ENCODE data around the gene MARS1.
"Not testable (repeated sequence)": the region's sequence is repeated elsewhere in the genome, so short reads cannot be mapped to it uniquely, and the experiment has no call there.

The MARS1 gene

DNA sequence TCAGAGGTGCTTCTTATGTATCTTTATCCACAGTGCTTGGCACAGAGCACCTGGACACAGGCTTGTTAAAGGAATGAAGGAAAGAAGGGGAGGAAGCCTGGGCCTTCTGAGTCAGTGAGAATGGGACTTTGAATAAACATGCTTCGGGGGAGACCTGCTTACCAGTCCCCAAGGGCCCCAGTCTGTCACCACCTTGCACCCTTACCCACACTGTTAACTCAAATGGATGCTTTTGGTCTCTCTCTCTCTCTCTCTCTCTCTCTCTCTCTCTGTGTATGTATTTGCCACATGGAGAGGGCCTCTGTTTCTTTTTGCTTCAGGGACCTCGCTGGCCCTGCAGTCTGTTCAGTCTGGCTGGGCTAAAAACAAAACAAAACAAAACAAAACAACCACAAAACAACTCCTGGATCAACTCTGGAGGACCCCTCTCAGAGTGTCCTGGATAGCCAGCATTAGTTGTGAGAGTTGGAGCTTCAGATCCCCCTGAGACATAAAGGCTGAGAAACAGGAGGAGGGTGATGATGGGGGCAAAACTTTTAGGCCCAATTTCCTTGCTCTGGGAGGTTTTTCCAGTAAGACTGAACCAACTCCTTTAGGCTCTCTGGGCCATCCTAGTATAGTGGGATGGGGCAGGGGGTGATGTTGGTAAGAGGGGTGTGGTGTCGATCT lies 63.9 kb downstream of the MARS1 start:
- no peak for DNase-seq (ENCODE audit: low spot score)

DNA sequence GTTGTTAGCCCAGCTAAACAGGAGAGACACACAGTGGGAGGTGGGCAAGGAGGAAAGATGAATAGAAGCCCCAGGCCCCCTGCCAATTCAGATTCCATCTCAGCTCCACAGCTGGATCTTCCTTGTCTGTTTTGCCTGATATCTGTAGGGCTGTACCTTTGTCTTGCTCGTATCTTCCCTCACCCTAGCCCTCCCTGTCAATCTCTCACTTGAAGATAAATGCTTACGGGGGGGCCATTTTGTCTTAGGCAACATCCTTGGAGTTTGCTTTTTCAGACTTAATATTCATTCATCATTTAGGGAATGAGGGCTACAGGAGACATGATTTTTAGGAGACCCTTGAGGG lies 64.4 kb downstream of the MARS1 start:
- DNase-seq (ENCODE audit: low spot score): no peak

DNA sequence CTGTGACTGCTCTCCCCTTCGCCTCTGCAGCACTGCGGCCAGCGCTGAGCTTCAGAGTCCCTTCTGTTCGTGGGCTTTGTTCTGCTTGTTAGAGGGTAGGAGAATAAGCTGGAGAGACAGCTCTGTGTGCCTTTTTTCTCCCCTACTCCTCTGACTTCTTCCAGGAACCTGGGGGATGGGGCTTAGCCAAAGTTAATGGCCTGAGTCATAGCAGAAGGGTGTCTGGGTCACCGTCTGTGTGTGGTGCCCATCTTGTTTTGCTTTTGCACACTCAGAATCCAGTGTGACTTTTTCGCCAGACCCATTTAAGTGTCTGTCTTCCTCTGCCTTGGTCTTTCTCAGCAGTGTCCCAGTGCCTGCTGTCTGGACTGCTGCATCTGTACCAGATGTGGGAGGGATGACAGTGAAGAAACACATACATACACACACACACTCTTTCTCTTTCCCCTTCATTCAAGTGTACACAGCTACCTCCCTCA lies 65.0 kb downstream of the MARS1 start:
- no peak for DNase-seq (ENCODE audit: low spot score)

DNA sequence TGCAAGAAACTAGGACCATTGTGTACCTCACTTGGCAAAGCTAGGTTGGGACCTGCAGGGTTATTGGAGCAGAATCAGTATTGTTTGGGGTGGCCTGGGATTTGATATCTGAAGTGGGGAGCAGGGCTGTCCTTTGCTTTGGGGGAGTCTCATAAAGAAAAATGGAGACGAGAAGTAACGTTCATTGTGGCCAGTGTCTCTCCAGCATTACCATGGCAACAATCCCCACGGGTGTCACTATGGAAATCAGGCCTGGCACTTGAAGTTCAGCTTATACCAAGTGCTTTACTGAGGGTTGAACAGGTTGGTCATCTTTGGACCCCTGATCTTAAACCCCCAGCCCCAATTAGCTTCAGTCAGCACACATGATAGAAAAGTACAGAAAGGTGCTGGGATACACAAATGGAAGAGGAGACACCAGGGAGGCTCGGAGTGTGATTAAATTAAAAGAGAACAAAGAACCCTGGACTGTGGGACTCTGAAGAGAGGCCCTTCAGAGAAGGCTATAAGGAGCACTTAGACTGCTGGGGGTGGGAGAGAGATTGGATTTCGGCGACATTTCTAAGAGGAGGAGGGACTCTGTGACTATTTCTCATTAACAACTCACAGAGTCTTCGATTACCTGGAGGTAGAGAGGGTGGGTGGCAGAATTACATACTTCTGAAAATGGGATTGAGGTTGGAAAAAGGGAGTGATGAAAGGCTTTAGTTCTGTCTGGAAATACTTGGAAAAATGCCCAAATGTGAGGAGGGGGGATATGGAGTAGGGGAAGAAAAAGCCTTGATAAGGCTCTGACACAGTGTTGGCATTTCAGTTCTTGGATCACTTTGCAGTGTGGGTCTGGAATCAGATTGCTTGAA lies 65.7 kb downstream of the MARS1 start:
- DNase-seq (ENCODE audit: low spot score): no peak

DNA sequence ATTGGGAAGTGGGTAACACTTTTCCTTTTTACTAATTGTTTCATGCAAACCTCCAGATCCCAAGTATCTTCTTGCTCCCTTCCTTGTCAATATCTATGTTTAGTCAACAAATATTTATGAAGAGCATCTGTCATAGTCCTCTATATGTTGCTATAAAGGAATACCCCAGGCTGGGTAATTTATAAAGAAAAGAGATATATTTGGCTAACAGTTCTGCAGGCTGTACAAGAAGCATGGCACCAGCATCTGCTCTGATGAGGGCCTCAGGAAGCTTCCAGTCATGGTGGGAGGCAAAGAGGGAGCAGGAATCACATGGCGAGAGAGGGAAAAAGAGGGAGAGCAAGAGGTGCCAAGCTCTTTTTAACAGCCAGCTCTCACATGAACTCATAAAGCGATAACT lies 66.6 kb downstream of the MARS1 start:
- DNase-seq (ENCODE audit: low spot score): no peak

DNA sequence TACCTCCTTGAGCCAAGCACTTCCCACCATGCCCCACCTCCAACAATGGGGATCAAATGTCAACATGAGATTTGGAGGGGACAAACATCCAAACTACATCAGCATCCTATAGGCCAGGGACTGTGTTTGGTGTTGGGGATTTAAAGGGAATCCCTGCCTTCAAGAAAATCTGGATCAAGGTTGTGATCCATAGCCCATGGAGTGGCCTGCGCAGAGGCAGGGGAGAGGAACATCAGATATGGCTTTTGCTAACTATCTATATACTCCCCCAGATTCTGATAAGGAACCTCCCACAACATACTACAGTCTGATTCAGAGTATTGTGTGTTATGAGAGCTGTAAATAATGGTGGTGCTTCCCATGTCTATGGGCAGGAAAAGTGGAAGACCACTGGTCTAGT lies 67.0 kb downstream of the MARS1 start:
- DNase-seq (ENCODE audit: low spot score): no peak

DNA sequence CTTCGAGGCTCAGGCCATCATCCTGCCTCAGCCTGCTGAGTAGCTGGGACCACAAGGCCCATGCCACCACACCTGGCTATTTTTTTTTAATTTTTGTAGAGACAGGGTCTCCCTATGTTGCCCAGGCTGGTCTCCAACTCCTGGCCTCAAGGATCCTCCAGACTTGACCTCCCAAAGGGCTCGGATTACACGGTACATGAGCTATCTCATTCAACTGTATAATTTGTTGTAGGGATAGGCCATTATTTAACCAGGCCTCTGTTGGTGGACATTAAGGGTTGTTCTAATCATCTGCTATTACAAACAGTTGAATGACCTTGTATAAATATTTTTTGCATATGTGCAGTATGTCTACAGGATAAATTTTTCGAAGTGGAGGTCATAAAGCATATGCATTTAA lies 71.0 kb downstream of the MARS1 start:
- DNase-seq (ENCODE audit: low spot score): no peak

DNA sequence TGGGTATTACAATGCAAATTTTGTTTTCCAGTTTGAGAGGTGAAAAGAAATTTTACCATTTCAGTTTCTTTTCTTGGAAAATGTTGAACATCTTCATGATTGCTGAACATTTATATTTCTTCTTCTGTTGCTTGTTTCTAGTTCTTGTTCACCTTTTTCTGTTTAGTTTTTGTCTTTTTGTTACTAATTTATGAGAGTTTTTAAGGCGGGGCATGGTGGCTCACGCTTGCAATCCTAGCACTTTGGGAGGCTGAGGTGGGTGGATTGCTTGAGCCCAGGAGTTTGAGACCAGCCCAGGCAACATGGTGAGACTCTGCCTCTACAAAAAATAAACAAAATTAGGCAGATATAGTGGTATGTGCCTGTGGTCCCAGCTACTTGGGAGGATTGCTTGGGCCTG lies 72.6 kb downstream of the MARS1 start:
- DNase-seq (ENCODE audit: low spot score): no peak

DNA sequence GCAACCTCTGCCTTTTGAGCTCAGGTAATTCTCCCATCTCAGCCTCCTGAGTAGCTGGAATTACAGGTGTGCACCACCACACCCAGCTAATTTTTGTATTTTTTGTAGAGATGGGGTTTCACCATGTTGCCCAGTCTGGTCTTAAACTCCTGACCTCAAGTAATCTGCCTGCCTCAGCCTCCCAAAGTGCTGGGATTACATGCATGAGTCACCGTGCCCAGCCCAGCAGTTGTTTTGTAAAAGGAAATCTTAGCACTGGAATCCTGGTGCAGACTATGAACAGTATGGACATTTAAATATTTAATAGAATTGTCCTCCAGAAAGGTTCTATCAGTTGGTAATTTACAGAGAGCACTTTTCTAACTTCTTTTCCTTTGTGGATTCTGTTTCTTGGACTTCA lies 73.2 kb downstream of the MARS1 start:
- DNase-seq (ENCODE audit: low spot score): not testable (repeated sequence)

DNA sequence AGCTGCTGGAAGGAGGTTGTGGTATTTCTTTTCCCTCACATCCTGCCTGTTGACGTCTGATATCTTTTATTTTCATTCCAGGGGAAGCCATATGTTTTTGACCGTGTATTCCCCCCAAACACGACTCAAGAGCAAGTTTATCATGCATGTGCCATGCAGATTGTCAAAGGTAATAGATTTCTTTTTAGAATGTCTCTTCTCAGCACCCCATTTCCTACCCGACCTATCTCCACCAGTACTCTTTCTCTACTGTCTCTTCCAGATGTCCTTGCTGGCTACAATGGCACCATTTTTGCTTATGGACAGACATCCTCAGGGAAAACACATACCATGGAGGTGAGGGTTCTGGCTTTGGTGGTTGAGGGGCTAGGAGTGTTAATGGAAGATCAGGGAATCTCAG lies 75.5 kb downstream of the MARS1 start:
- no peak for DNase-seq (ENCODE audit: low spot score)

DNA sequence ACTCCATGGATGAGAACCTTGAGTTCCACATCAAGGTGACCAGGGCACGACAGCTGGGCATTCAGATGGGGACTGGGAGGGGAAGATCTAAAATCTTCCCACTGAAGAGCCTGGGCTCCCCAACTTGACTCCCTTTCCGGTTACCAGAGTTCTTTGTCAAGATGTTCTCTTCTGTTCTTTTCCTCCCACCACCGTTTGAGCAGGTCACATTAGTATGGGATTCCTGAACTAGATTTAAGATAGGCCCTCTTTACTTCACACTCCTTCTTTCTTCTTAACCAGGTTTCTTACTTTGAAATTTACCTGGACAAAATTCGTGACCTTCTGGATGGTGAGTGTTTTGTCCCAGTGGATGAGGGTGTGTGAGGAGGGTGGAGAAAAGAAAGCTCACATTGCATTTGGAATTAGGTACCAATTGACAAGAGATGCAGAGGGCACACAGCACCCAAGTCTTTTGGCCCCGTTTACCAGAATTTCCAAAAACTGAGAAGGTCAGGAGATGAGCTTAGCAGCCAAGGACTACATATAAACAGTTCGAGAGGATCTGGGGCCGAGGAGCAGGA lies 76.4 kb downstream of the MARS1 start:
- DNase-seq (ENCODE audit: low spot score): no peak
